Left ventricle myocardium inferior (tissue), 1 donor: ENCODE data around the gene GSE1. TPM values are rescaled to one million over a fixed set of nuclear protein-coding genes. Genes with fewer than 3 reads are reported as not detected.

Experiments used
- DNase-seq: peaks from one replicate; pipeline ENCODE4 v3.0.0-alpha.2; 2020
- H3K27ac ChIP-seq: fragments of 200-600 bp; replicated peaks from 2 replicates; pipeline ENCODE4 v1.8.0; 2021
- H3K27me3 ChIP-seq: fragments of 200-600 bp; 2 replicates; pipeline ENCODE4 v1.8.0; 2021; ENCODE audit warnings: low read depth
- H3K36me3 ChIP-seq: fragments of 200-600 bp; 2 replicates; pipeline ENCODE4 v1.8.0; 2021
- H3K4me1 ChIP-seq: fragments of 200-600 bp; 2 replicates; pipeline ENCODE4 v1.8.0; 2021
- H3K4me3 ChIP-seq: fragments of 200-600 bp; 2 replicates; pipeline ENCODE4 v1.8.0; 2021; ENCODE audit warnings: mild to moderate bottlenecking, moderate library complexity
- H3K9me3 ChIP-seq: fragments of 200-600 bp; replicated peaks from 2 replicates; pipeline ENCODE4 v1.8.0; 2021
- intact Hi-C: fragments of 100-400 bp; cut with micrococcal nuclease; formaldehyde crosslinking; loops from one replicate; pipeline ENCODE4 v1.11.0; 2022
- total RNA-seq: library from RNA; stranded (reverse); fragmentation: NEBNext Ultra II Directional; extraction: Animal tissue kit (Norgen Biotek cat#: 25700); gene quantifications from one replicate; pipeline ENCODE4 v1.2.1, GENCODE V29; 2021
- TF ChIP-seq, protein P1 (sequence below): fragments of 200-600 bp; IDR thresholded peaks from 2 replicates; pipeline ENCODE4 v1.8.0; 2021; ENCODE audit warnings: antibody characterized with exemption, mild to moderate bottlenecking, borderline replicate concordance
- donor health status: DM: no; HTN: yes; CAD: no; lungs with severe emphysema.

The GSE1 gene
- total RNA-seq, 1 donor from 2014 or later = 34.2 TPM

DNA sequence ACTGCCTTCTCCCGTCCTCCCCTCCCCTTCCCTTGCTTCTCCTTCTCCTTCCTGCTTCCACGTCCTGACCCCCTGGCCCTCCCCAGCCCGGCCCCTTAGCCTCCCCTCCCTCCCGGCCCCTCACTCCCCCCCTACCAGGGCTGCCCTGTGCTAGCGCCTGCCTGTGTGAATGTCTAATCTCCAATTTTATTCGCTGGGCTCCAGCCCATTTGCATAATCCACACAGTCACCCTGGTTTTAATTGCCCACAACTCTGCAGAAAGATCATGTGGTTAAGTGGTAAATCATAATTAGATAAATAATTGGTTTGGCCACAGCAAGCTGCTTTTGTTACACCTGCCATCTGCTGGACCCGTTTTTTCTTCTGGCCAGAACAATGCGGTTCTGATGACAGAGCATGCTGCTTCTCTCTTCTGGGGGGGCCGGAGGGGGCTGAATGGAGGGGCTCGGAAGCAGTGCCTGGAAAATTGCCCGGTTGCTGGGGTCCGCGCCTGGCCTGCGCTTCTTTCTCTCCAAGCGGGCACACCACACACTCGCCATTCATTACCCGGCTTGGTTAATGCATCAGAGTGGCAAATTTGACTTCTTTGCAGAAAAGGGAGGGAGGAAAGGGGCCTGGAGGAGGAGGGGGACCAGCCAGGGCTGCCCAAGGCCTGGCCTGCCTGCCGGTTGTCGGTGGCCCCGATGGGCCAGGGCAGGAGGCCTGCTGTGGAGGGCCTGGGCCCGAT is 19.5 kb upstream of the GSE1 start:
- DNase-seq = no peak
- H3K27me3 ChIP-seq = no peaks in the 10 kb centered on the region
- H3K27ac ChIP-seq = no peak overlapping the region
- H3K4me1 ChIP-seq = peaks cover 4% of the 10 kb centered on the region
- TF ChIP-seq, protein P1, sequence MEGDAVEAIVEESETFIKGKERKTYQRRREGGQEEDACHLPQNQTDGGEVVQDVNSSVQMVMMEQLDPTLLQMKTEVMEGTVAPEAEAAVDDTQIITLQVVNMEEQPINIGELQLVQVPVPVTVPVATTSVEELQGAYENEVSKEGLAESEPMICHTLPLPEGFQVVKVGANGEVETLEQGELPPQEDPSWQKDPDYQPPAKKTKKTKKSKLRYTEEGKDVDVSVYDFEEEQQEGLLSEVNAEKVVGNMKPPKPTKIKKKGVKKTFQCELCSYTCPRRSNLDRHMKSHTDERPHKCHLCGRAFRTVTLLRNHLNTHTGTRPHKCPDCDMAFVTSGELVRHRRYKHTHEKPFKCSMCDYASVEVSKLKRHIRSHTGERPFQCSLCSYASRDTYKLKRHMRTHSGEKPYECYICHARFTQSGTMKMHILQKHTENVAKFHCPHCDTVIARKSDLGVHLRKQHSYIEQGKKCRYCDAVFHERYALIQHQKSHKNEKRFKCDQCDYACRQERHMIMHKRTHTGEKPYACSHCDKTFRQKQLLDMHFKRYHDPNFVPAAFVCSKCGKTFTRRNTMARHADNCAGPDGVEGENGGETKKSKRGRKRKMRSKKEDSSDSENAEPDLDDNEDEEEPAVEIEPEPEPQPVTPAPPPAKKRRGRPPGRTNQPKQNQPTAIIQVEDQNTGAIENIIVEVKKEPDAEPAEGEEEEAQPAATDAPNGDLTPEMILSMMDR = no peak
- H3K36me3 ChIP-seq = no peaks in the 10 kb centered on the region
- intact Hi-C loops = no loop called here
- no peaks in the 10 kb centered on the region for H3K9me3 ChIP-seq
- no peak overlapping the region for H3K4me3 ChIP-seq

DNA sequence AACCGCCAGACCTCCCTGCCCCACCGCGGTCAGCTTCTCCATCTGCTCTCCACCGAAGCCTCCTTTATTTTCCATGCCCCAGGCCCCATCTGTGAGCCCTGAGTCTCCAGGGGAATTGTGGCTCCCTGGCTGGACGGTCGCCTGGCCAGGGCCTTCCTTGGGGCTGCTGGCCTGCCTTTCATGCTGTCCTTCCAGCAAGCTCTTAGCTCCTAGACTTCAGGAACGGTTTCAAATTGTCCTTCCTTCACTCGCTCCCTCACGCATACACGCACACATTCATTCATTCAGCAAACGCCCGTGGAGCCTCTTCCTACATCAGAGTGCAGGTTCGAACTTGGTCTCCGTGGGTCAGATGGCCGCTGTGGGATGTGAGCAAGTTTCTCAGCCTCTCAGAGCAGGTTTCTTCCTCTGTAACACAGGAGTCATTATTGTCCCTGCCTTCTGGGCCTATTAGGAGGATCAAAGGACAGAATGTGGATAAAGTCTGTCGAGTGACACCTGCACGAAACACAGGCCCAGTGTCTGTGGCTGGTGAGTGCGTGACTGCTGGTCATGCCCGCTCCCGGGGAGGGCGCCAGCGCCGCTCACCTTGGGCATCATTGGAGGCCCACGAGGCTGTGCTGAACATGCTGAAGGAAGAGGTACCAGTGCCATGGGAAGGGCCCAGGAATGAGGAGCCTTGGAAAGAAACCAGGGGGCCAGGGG is 18.7 kb upstream of the GSE1 start:
- H3K27ac ChIP-seq = no peak overlapping the region
- no peak for DNase-seq
- no peak overlapping the region for H3K4me3 ChIP-seq
- H3K4me1 ChIP-seq = no peaks in the 10 kb centered on the region
- intact Hi-C loops = no loop called here
- TF ChIP-seq, protein P1 = no peak
- H3K36me3 ChIP-seq = no peaks in the 10 kb centered on the region
- no peaks in the 10 kb centered on the region for H3K9me3 ChIP-seq
- no peaks in the 10 kb centered on the region for H3K27me3 ChIP-seq

DNA sequence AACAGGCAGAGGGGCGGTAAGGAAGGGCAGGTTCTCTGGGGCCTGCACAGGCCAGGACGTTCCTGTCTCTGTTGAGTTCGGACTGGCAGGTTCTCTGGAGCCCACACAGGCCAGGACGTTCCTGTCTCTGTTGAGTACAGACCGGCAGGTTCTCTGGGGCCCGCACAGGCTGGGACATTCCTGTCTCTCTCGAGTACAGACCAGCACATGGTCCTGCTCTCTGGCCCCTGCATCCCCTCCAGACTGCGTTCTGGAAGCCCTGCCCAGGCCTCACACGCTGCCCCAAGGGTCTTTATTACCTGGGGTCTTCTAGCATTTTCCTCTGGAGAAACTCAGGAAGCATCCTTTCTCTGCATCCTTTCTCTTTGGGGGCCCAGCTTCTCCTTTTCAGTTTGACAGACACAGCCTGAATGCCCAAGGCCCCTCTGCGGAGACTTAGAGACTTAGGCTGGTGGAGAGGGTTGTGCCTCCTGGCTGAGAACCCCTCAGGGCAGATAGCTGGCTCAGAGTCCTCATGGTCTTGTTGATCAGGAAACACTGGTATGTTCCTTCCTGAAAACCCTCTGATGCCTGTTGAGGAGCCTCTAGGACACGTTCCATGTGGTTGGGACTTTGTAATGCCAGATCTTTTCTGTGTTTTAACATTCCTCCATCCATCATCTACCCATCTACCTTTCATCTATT is 18.0 kb upstream of the GSE1 start:
- Histone ChIP-seq H3K4me1 (peaks cover 6% of the 10 kb centered on the region), H3K27me3 (no peaks in the 10 kb centered on the region), H3K9me3 (no peaks in the 10 kb centered on the region), H3K27ac (no peak overlapping the region), H3K36me3 (no peaks in the 10 kb centered on the region), H3K4me3 (no peak overlapping the region)
- DNase-seq = no peak
- intact Hi-C loops = no loop called here
- TF ChIP-seq, protein P1 = no peak

DNA sequence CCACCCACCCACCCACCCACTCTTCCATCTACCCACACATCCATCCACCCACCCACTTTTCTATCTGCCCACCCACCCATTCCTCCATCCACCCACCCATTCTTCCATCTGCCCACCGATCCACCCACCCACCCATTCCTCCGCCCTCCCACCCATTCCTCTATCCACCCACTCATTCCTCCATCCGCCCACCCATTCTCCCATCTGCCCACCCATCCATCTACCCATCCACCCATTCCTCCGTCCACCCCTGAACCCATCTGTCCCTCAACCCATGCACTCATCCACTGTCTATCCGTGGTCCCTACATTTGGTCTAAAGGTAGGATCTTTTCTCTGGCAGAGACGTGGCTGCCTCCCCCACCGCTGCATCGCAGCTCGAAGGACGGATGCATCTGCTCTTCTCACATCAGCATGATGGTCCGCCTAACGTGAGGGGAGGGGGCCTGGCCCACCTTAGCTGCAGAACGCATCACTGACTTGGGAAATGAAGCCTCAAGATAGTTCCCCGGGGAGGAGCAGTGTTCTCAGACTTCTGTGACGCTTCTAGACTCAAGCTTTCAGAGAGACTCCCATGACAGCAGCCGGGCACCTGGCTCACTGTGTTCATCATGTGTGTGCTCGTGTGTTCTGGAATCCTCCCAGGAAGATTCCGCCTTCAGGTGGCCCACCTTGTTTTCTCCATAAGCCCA is 17.2 kb upstream of the GSE1 start:
- no peak overlapping the region for H3K27ac ChIP-seq
- intact Hi-C loops = no loop called here
- TF ChIP-seq, protein P1 = no peak
- H3K4me3 ChIP-seq = no peak overlapping the region
- DNase-seq = no peak
- no peaks in the 10 kb centered on the region for H3K36me3 ChIP-seq
- no peaks in the 10 kb centered on the region for H3K9me3 ChIP-seq
- H3K4me1 ChIP-seq = peaks cover 7% of the 10 kb centered on the region
- H3K27me3 ChIP-seq = no peaks in the 10 kb centered on the region

DNA sequence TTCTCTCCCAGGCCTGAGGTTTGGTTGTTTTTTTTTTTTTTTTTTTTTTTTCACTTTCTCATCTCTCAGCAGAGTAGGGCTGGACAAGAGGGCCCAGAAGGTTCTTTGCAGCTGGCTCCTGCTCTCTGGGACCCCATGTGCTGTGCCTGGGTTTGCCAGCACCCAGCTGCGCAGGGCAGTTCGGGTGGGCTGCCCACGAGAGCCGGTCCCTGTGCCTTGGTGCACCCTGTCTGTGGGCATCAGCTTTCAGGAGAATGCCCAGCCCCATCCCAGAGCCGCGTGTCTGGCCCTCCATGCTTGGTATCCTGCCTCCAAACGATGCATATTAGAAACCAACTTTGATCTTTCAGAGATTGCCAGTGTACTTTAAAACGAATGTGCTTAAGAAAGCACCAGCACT is 15.0 kb upstream of the GSE1 start:
- Histone ChIP-seq H3K4me1 (peaks cover 28% of the 10 kb centered on the region), H3K9me3 (no peaks in the 10 kb centered on the region), H3K4me3 (no peak overlapping the region), H3K36me3 (no peaks in the 10 kb centered on the region), H3K27ac (no peak overlapping the region), H3K27me3 (no peaks in the 10 kb centered on the region)
- intact Hi-C loops = no loop called here
- TF ChIP-seq, protein P1 = no peak
- no peak for DNase-seq
